ENCODE measurements around the gene ARHGEF26.

ARHGEF26 gene

DNA sequence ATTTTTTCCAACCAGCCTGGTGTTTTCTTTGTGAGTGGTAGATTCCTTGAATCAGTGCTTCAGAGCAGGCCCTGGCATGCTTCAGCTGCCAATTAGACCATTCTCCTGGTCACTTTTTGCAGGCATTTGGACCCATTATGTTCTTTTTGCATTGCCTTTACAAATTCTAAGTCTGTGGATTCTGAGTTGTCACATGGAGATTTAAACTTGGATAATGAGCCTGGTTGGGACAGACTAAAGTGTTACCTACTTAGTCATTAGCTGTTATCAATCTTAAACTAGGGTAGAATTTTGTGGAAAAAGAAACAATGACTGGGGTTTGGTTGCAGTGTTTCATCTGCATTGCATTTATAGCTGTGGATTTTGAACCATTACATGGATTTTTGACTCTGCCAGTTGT lies 40.6 kb downstream of the ARHGEF26 start:
- DNase-seq: no peak

DNA sequence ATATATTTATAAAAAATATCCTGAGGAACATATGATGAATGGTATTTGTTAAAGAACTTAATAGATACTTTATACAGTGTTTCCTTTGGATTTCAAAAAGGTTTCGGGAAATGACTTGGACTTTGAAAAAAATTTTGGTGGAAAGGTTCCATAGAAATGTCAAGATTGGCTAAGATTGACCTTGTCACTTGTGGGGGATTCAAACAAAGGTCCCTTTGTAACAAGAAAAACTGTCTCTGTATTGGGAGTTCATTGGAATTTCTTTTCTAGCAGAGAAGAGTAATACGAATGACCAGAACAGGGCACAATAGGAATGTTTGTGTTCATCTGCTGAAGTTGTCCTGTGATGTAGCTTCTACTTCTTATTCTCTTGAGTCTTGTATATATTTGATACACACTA lies 43.2 kb downstream of the ARHGEF26 start:
- DNase-seq: no peak

DNA sequence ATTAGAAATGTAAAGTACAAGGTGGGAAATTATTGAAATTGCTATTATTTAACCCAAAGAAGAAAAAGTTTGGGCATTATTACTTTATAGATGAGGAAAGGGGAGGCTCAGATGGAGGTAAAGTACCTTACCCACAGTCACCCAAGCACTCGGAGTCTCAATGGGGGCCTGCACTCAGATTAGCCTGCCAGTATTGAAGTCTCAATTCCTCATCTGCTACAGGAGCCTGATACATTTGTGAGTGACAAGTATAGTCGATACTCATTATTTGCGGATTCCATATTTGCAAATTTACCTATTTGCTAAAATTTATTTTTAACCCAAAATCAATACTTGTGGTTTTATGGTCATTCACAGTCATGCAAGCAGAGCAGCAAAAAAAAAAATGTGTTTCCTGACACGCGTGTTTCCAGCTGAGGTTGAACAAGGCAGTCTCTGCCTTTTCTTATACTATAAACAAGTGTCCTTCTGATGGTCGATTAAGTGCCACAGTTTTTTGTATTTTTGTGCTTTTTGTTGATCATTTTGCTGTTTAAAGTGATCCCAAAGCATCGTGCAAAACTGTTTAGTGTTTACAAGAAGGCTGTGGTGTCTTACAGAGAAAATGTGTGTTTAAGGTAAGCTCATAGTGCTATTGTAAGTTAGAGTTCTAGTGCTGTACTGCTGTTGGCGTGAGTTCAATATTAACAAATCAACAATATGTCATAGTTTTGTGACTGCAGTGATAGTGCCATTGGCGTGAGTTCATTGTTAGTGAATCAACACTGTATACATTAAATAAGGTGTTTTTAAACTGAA lies 48.0 kb downstream of the ARHGEF26 start:
- DNase-seq: no peak

DNA sequence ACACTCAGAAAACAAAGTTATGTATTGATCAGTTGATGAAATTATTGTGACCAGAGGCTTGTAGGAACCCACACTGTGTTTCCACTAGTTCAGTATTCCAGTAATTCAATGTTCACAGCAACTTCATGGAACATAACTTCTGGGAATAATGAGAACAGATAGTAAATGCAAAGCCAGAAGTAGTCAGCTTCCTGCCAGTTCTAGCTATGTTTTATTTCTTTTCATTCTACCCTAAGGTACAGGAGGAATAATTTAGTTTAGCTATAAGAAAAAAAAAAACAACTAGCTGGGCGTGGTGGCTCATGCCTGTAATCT lies 48.6 kb downstream of the ARHGEF26 start:
- no peak for DNase-seq

DNA sequence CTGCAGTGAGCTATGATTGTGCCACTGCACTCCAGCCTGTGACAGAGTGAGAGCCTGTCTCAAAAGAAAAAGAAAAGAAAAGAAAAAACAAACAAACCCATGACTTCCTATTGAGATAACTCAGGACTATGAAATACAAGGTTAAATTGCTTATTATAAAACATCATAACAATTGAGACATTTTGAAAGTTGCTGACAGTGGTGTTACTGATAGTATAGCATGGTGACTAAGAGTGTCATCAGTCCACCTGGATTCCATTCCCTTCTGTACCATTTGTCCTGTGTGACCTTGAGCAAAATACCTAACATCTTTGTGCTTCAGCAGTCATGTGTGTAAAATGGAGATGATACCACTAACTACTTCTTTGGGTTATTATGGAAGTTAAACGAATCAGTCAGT lies 49.1 kb downstream of the ARHGEF26 start:
- DNase-seq: no peak

DNA sequence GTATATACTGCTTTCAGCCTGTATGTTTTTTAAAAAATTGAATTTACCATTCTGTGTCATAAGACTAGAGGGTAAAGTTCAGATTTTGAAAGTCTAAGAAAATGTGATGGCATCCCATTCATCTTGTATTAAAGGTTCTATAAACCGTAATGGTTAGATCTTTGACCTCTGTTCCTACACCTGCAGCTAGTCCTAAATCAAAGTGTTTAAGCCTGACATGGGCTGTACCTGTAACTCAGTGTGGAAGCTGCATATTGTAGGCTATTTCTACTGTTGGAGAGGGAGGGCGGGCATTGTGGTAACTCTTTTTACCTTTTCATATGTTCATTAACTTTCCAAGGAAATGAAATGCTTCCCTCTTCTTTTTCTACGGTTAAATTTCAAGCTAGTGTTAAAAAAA lies 53.9 kb downstream of the ARHGEF26 start:
- DNase-seq: no peak

DNA sequence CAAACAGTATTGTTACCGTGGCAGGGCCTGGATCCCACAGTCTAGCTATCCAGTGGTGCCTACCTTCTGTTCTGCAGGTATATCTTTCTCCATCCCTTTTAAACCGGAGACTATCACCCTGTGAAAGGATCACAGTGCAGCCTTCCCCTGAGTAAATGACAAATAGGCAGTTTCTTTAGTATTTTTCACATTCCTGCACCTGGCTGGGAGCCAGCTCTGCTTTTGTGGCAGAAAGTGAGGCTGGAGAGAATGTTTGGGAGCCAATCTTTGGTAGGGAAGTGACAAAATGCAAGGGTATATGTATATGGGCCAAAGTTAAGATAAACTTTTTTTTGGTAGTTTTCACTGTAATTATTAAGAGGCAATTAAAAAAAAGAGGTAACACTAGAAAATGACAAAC lies 54.8 kb downstream of the ARHGEF26 start:
- DNase-seq: no peak

DNA sequence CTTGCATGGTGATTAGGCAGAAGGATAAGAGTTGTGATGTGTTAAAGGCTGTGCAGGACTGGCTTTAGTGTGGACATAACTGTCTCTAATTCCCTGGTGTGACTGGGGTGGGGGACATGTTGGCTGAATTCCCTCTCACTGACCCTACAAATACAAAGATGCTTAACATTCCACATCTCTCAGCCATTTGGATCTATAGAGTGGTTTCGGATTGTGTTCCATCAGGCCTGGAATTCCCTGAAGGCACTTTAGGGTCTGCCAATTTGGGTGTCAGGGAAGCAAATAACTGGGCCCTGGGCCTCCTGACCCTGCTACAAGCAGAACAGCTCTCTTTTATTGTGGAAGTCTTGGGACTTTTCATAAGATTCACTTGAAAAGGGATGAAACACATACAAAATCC lies 56.2 kb downstream of the ARHGEF26 start:
- no peak for DNase-seq

DNA sequence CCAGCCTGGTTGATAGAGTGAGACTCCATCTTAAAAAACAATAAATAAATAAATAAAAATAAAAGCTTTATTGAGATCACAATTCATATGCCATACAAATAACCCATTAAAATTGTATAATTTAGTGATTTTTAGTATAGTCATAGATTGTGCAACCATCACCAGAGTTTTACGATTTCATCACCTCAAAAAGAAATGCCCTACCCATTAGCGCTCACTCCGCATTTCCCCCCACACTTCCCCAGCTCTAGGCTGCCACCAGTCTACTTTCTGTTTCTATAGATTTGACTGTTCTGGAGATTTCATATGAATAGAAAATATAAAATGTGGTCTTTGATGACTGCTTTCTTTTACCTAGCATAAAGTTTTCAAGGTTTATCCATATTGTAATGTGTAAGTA lies 57.0 kb downstream of the ARHGEF26 start:
- peak; percentile 28 for DNase-seq

DNA sequence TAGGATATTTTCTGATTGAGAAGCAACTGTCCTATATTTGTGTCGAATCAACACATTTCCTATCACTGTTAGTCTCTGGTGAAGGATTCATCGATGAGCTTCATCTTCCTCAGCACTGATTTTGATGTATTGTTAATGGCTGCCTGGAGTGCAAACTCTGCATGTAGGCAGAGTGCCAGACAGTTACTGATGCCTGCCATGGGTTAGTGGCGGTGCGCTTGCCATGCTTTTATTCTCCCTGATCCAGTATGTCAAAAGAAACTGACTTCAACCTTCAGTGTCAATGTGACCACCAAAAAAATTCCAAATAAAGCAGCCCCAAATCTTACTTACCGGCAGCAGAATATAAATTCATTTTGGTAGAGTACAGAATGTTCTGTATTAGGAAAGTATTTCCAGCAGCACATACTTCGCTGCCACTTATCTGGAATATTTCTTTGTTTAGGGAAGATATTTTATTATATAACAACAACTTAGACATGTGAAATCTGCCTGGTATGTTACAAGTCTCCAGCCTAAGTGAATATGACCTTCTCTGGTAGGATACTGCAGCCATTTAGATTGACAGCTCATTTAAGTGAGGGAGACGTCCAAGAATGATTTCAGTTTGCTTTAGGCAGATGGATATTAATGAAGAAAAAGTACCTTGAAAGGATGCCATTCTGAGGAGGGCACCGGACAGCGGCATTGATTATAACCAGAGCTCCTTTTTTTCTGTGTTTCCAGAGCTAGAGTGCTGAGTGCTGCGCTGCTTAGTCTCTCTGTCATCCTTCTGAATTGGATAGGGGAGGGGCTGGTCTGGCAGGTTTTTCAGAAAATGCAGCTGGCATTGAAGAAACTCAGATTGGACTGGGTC lies 59.9 kb downstream of the ARHGEF26 start:
- DNase-seq: no peak

DNA sequence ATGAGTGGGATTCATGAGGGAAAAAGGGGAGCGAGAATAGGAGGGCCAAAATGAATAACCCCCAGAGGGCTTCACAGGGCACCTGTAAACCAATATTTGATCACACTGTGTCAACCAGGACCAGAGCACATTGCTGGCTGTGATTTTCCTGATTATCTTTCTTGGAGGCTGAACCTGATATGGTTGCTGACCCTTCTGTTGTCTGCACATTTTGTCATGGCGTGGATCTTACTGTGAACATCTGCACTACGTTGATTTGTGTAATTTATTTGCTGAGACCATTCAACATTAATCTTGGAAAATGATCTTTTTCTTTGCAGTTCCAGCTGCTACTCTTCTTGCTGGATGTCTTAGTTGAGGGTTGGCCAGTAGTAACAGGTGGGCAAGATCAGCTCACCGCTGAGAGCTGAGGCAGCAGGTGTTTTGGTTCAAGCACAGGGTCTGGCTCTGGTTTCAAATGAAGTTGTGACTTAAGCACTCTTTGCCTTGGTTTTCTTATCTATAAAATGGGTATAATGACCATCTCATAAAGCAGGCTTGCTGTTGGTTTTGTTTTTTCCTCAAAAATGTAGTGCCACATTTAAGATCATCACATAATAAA lies 61.2 kb downstream of the ARHGEF26 start:
- DNase-seq: no peak

DNA sequence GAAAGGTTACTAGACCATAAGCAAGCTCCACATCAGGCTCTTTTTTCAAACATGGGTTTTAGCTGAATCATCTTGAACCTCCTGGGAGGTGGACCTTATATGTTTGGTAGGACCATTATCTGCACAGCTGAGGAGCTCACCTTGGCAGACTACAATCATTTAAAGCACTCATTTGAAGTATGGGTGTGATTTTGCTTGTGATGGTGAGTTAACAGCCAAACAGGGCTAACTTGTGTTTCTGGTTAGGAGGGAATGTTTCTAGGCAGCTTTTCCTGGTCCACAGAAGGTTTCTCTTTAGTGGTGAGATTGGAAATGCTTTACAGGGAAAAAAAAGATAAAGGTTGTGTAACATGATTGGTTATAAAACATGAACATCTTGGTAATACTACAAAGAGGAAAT lies 61.8 kb downstream of the ARHGEF26 start:
- no peak for DNase-seq

DNA sequence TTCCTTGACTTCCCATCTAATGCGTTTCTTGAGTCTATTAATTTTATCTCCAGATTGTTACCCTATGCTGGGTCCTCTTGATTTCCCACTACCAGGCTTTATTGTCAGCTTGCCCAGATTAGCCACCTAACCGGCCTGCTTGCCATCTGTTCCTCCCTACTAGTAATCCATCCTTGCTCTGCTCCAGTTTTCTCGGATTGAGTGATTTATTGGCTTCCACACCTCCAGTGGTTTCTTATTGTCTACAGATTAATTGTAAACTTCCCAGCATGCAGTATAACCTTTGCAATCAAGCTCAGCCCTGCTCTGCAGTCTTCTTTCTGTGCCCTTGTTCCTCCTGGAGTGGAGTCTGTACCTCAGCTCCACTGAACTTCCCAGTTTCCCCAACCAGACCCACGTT lies 63.4 kb downstream of the ARHGEF26 start:
- DNase-seq: no peak

DNA sequence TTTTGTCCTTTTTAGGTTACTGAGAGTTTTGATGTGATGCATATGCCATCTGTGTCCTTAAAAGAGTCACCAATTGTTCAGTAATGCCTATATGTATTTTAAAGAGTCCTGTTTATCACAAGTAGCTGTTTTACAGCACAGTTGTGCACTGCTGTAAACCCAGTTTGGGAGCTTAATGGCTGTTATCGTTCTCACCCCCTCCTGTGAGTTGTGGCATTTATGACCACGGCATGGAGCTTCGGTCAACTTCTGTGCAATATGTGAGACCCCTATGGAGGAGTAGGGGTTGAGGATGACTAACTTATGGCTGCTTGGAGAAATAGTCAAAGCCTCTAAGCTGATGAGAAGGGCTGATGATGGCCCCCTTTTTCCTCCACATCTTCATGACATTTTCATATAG lies 67.2 kb downstream of the ARHGEF26 start:
- DNase-seq: no peak

DNA sequence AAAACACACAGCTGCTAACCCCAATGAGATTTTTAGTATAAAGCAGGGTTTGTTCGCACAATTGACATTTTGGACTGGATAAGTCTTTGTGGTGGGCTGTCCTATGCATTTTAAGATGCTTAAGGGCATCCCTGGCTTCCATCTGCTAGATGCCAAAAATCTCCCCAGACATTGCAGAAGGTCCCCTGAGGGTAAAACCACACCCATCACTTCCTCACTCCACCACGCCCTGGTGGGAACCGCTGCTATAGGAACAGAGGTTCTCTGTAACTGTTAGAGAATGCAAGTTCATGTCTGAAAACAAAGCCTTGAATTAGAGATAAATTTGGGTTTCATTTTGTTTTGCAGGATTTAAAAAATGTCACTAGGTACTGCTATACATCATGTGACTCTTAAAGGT lies 67.7 kb downstream of the ARHGEF26 start:
- peak; percentile 75 for DNase-seq

DNA sequence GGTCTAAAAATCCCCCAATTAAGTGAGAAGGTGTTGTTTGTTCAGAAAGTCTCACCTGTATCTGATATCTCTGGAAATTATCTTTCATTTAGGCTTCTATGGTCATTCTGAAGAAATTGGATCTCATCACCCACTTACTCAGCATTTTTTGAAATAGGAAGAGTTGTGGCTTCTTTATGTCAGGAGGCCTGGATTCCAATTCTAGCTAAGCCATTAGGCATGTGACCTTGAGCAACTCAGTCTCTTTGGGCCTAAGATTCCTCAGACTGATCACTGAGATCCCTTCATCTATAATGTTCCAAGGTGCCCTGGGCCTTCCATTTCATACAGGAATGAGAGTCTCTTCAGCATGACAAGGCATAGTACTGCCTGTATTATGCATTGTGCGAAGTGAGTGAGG lies 70.3 kb downstream of the ARHGEF26 start:
- DNase-seq: no peak

DNA sequence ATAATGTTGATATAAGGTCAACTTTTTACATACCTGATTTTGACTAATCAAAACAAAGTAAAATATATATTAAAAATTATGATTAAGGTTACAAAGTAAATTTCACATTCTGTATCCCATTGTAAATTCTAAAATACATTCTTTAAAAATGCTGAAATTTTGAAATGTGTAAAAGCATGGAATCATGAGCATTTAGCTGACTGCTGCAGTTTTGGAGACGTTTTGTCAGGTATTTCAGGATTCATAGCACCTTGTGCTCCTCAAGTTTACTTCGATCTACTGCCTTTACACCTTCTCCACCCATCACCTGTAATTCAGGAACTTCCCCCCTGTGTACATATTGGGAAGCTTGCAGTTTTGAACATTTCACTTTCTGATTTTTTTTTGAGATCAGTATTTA lies 71.0 kb downstream of the ARHGEF26 start:
- no peak for DNase-seq

DNA sequence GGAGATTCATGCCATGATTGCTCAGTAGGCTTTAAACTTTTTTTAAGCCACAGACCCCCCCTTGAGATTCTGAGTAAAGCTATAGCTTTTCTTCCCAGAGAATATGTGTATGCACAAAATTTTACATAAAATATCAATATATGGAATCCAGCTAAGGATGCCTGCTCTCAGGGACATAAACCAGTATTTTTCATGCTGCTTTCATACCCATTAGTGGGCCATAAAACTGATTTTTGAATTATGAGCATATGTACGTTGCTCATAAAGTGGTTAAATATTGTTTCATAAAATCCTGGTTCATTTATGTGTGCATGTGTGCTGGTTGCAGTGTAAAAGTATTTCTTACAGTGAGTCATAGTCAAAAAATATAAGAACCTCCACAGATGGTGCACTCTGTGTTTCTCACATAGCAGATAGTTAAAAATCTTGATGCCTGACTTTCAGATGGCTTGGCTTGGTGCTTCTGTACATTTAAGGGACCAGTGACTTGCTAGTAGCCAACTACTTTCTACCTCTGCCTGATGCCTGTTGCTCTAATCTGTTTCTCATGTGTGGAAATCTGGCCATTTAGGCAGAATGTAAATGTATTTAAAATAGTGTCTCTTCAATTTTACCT lies 71.9 kb downstream of the ARHGEF26 start:
- no peak for DNase-seq

DNA sequence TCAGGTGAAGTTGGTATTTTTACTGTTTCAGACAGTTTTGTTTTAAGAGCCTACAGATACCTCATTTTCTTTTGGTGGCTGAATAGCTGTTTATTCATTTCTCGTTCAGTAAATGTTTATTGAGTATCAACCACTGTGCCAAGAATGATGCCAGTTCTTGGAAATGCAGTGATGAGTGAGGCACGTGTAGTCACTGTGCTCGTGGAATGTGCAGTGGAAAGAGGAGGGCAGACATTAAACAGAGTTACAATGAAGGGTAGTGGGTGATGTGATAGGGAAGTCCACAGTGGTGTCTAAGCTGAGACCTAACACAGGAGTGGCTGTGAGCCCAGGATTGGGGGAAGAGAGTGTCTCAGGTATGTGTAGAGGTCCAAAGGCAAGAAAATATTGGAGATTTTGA lies 73.7 kb downstream of the ARHGEF26 start:
- DNase-seq: no peak

DNA sequence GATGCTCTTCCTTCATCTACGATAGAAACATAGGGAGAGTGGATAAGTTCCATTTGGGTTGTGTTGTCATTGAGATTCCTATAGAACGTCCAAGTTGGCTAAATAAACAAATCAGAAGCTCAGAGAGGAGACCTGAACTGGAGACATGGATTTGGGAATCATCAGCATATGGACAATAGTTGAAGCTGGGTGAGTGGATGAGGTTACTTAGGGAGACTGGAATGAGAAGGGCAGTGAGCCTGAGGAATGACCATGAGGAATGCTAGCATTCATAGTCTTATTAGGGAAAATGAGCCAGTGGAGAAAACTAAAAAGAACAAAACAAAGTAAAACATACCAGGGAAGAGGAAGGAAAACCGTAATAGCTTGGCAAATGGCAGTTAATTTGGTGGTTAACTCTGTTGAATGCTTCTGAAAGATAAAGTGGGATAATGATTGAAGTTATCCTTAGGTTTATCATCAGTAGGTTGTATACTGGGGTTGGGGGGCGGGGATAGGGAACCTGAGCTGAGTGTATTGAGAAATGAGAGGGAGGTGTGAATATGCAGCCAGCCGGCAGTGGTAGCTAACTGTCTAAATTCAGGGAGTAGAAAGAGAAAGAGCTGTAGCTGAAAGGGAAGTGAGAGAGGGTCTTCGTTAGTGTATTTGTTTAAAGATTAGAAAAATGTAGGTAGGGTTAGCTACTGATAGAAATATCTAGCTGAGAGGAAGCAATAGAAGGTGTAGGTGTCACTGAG lies 74.6 kb downstream of the ARHGEF26 start:
- DNase-seq: peak; percentile 61

DNA sequence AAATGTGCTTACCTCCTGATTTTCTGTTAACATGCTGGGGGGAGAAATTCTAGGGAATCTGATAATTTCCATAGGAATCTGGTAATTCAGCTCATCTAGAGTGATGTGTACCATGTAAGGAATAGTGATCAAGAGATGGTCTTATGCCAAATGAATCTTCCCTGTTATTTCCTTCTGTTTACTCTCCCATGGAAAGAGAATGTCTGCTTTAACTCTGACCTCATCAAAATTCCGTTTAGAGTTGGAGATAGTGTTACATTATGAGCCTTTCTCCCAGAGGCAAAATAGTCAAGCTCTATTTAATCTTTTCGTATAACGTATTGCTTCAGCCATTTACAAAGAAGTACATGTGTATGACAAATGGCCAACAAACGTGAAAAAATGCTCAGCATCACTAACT lies 76.6 kb downstream of the ARHGEF26 start:
- DNase-seq: no peak

DNA sequence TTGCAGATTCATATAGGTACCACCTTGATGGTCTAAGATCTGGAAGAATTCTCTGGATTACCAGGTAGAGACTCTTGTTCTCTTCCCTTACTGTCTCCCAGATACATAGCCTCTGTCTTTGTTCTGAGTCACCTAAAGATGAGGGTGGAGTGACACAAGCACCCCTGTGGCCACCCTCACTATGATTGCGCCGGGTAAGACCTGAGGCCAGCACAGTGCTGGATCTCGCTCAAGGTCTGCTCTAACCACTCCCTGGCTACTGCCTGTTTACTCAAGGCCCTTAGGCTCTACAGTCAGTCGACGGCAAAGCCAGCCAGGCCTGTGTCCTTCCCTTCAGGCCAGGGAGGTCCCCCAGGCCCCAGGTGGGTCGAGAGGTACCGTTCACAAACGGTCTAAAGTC lies 88.3 kb downstream of the ARHGEF26 start:
- no peak for DNase-seq

DNA sequence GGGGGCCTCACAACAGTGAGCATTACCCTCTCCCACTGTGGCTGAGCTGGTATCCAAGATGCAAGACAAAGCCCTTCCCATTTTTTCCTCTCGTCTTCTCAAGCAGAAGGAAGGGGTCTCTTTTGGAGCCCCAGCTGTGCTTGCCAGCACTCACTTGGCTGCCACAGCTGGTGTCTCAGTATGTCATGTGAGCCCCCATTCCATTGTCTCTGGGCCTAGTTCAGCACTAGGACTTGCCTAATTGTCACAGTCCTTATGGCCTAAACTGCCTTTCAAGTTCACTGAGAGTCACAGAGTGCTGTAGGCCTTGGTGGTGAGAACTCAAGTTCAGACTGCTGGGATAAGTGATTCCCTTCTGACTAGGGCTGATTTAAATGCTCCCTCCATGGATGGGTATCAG lies 89.8 kb downstream of the ARHGEF26 start:
- no peak for DNase-seq

All from hematopoietic multipotent progenitor cell treated with erythropoietin and hydrocortisone succinate and interleukin-3 and kit ligand, for 4 days (in vitro differentiated cells).